Measurements from ENCODE around the gene TRIM37.

Gene TRIM37

GRCh38 chr17:59097876-59098275 is 8.8 kb downstream of the TRIM37 start:
- H3K4me3 ChIP-seq (ENCODE audit: insufficient read depth, low read length, poor library complexity, severe bottlenecking), result no peak overlapping the region
- TF ChIP-seq CTCF (IDR thresholded peaks at IDR 0.05; ENCODE audit: insufficient read depth, low read length, poor library complexity, severe bottlenecking) (no peak), EZH2phosphoT487 (conservative IDR thresholded peaks at IDR 0.05; ENCODE audit: low read length) (no peak)
- peaks cover 28% of the 10 kb centered on the region; the same call in 1 of the 2 replicates for H3K36me3 ChIP-seq (ENCODE audit: low read length)
- no peak overlapping the region for H3K4me2 ChIP-seq (ENCODE audit: low read depth, low read length, poor library complexity, severe bottlenecking)
- H3K27ac ChIP-seq (ENCODE audit: low read depth, low read length), result no peak overlapping the region
- H3K27me3 ChIP-seq (ENCODE audit: low read length), result no peaks in the 10 kb centered on the region
- H4K20me1 ChIP-seq (ENCODE audit: low read depth, low read length), result no peaks in the 10 kb centered on the region
- H3K9me3 ChIP-seq (ENCODE audit: insufficient read depth, low read length), result no peaks in the 10 kb centered on the region
- H2AFZ ChIP-seq (ENCODE audit: low read depth, low read length, severe bottlenecking), result no peak overlapping the region
- no peak overlapping the region for H3K9ac ChIP-seq (ENCODE audit: low read length)
- peaks cover 87% of the 10 kb centered on the region for H3K79me2 ChIP-seq (ENCODE audit: insufficient read depth, low read length)
- no peaks in the 10 kb centered on the region; the same call in 1 of the 2 replicates for H3F3A ChIP-seq (ENCODE audit: insufficient read depth)
- no peaks in the 10 kb centered on the region for H3K9me2 ChIP-seq (replicated peaks; ENCODE audit: insufficient read depth, low read length)

- no peaks in the 10 kb centered on the region for H3K27me3 ChIP-seq (ENCODE audit: low read length)
- H3K4me3 ChIP-seq (ENCODE audit: insufficient read depth, low read length, poor library complexity, severe bottlenecking), result no peak overlapping the region
- H3K79me2 ChIP-seq (ENCODE audit: insufficient read depth, low read length), result peaks cover 86% of the 10 kb centered on the region
- H3K9me2 ChIP-seq (replicated peaks; ENCODE audit: insufficient read depth, low read length), result no peaks in the 10 kb centered on the region
- TF ChIP-seq CTCF (IDR thresholded peaks at IDR 0.05; ENCODE audit: insufficient read depth, low read length, poor library complexity, severe bottlenecking), result no peak
- TF ChIP-seq EZH2phosphoT487 (conservative IDR thresholded peaks at IDR 0.05; ENCODE audit: low read length), result no peak
- no peak overlapping the region for H2AFZ ChIP-seq (ENCODE audit: low read depth, low read length, severe bottlenecking)
- peaks cover 3% of the 10 kb centered on the region; the same call in 1 of the 2 replicates for H3F3A ChIP-seq (ENCODE audit: insufficient read depth)
- no peak overlapping the region for H3K27ac ChIP-seq (ENCODE audit: low read depth, low read length)
- H3K4me2 ChIP-seq (ENCODE audit: low read depth, low read length, poor library complexity, severe bottlenecking), result no peak overlapping the region
- H3K36me3 ChIP-seq (ENCODE audit: low read length), result peaks cover 22% of the 10 kb centered on the region; the same call in 1 of the 2 replicates
- no peaks in the 10 kb centered on the region for H4K20me1 ChIP-seq (ENCODE audit: low read depth, low read length)
- H3K9ac ChIP-seq (ENCODE audit: low read length), result no peak overlapping the region
- H3K9me3 ChIP-seq (ENCODE audit: insufficient read depth, low read length), result no peaks in the 10 kb centered on the region
Observed at GRCh38 chr17:59094861-59095530, 11.7 kb downstream of the TRIM37 start.

DNA sequence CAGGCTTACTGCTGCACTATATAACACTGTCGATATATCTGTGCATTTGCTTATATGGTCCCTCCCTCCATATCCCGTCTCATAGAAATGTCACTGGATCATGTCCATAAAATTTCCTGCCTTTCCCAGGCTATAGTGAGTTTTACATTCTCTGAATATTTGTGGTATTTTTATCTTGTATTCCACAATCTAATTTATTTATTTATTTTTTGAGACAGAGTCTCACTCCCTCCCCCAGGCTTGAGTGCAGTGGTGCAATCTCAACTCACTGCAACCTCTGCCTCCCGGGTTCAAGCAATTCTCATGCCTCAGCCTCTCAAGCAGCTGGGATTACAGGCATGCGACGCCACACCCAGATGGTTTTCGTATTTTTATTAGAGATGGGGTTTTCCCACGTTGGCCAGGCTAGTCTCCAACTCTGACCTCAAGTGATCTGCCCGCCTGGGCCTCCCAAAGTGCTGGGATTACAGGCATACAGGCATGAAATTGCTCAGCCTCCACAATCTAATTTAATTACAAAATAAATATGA is 12.9 kb downstream of the TRIM37 start:
- Histone ChIP-seq H3K36me3 (ENCODE audit: low read length) (peaks cover 19% of the 10 kb centered on the region; the same call in 1 of the 2 replicates), H3K27me3 (ENCODE audit: low read length) (no peaks in the 10 kb centered on the region), H3F3A (ENCODE audit: insufficient read depth) (peaks cover 3% of the 10 kb centered on the region; the same call in 1 of the 2 replicates), H3K9me3 (ENCODE audit: insufficient read depth, low read length) (no peaks in the 10 kb centered on the region), H3K4me2 (ENCODE audit: low read depth, low read length, poor library complexity, severe bottlenecking) (peak overlapping the region; percentile 17), H3K9ac (ENCODE audit: low read length) (no peak overlapping the region), H4K20me1 (ENCODE audit: low read depth, low read length) (no peaks in the 10 kb centered on the region), H3K4me3 (ENCODE audit: insufficient read depth, low read length, poor library complexity, severe bottlenecking) (no peak overlapping the region), H2AFZ (ENCODE audit: low read depth, low read length, severe bottlenecking) (no peak overlapping the region), H3K79me2 (ENCODE audit: insufficient read depth, low read length) (peaks cover 76% of the 10 kb centered on the region), H3K9me2 (replicated peaks; ENCODE audit: insufficient read depth, low read length) (no peaks in the 10 kb centered on the region), H3K27ac (ENCODE audit: low read depth, low read length) (no peak overlapping the region)
- TF ChIP-seq EZH2phosphoT487 (conservative IDR thresholded peaks at IDR 0.05; ENCODE audit: low read length), result no peak
- no peak for TF ChIP-seq CTCF (IDR thresholded peaks at IDR 0.05; ENCODE audit: insufficient read depth, low read length, poor library complexity, severe bottlenecking)

Measured in SU-DHL-6 (cell line).